Measurements from ENCODE around the gene THRB. TPM values are rescaled to one million over a fixed set of nuclear protein-coding genes. Genes with fewer than 3 reads are reported as not detected.

THRB gene
- polyA plus RNA-seq, 2 of the 4 experiments (the other 2 are of a cell fraction): 2.0 to 2.3 TPM

- Histone ChIP-seq H3K27ac (peak overlapping the region in 1 of 2 experiments; percentile 37; a peak in 3 of 6 replicates), H3K9me3 (no peaks in the 10 kb centered on the region), H3K4me2 (no peak overlapping the region), H3K4me3 (no peak overlapping the region), H3K4me1 (peaks cover 32% of the 10 kb centered on the region)
- TF ChIP-seq CHD4 (IDR thresholded peaks at IDR 0.05; ENCODE audit: borderline replicate concordance): no peak
- no peak for TF ChIP-seq CBX2 (IDR thresholded peaks at IDR 0.05; ENCODE audit: borderline replicate concordance, low read depth)
- no peak for TF ChIP-seq RFX5 (IDR thresholded peaks at IDR 0.05)
- no peak for TF ChIP-seq CTCF (IDR thresholded peaks at IDR 0.05)
- no peak for ATAC-seq
- CTCF ChIA-PET: no interaction called here
- no peak for DNase-seq (ENCODE audit: low read depth in 1 of 2, low spot score in 1 of 2)
- 50% methylated on average over 2 of the region's 2 CpGs for WGBS (ENCODE audit: missing lambda C conversion rate)
- no peak for FAIRE-seq
- POLR2A ChIA-PET: no interaction called here
Measured at GRCh38 chr3:24367664-24368264, 126.9 kb downstream of the THRB start.

DNA sequence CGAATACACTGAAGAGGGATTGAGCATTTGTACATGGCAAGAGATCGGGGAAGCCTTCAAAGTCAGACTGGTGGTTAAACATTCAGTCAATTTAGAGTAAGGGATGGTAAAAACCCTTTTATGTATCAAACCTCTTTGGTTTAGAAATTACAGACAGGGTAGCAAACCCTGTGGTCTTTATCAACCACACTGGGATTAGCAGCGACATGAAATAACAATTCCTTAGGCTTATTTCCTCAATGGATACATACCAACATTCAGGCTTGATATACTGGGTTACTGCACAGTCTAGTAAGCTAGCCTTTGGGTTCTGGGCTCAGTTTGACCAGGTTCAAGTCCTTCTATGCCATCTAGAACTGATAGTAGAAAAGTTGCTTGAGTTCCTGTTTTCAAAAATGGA is 127.4 kb downstream of the THRB start:
- ATAC-seq: no peak
- peak overlapping the region; percentile 6 to 37; a peak in 4 of 6 replicates for H3K27ac ChIP-seq

DNA sequence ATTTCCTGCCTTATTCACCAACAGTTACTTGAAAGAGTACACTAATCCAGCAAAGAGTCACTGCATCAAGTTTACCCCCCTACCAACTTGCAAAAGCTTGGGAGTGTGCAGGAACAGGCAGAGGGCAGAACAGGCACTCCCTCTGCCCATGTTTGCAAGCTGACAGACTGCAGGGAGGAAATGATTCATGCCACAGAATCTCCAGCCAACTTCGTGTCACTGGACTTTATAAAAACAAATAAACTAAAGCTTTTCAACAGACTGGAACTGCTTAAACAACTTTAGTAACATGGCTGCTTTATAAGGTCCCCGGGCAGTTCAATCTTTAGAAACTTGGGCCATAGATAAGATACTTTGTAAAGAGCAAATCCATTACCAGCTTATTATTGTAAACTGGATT is 129.5 kb downstream of the THRB start:
- DNase-seq (ENCODE audit: low read depth in 1 of 2, low spot score in 1 of 2) (peak; percentile 29 to 84), ATAC-seq (peak; percentile 99), FAIRE-seq (peak; percentile 51)
- Histone ChIP-seq H3K9me3 (no peaks in the 10 kb centered on the region), H3K4me3 (no peak overlapping the region), H3K4me1 (peaks cover 35% of the 10 kb centered on the region), H3K4me2 (peak overlapping the region; percentile 81), H3K27ac (peak overlapping the region; percentile 48 to 70; a peak in 5 of 6 replicates)
- CTCF ChIA-PET: interaction anchor here (0.9 to 3.1 kb wide), 4 partner anchors 9 to 131 kb away, joined by 3 to 13 read pairs (median 6); partner anchors contain the start of gene THRB
- WGBS (ENCODE audit: missing lambda C conversion rate): 0% methylated on average over 2 of the region's 2 CpGs
- POLR2A ChIA-PET: interaction anchor here (1.1 kb wide), 1 partner anchor 448 kb away, joined by 5 read pairs; the partner anchor contains the start of genes NKIRAS1 and RPL15
- TF ChIP-seq MAFK (IDR thresholded peaks at IDR 0.05; ENCODE audit: partially characterized antibody) (no peak), JUNB (IDR thresholded peaks at IDR 0.05) (peak; percentile 73), TFCP2L1 (CRISPR knock-in tag; IDR thresholded peaks at IDR 0.05) (no peak), HEYL (CRISPR knock-in tag; IDR thresholded peaks at IDR 0.05) (no peak), JUN (IDR thresholded peaks at IDR 0.05) (peak in 1 of 2 experiments; percentile 55; a peak in 1 of 5 replicates), RFX5 (IDR thresholded peaks at IDR 0.05) (no peak), PHF8 (IDR thresholded peaks at IDR 0.05; ENCODE audit: borderline replicate concordance, low read depth) (no peak), CTCF (IDR thresholded peaks at IDR 0.05) (peak; percentile 22; the same call in 1 of the 3 replicates), CEBPB (IDR thresholded peaks at IDR 0.05) (peak in 1 of 2 experiments; percentile 59; a peak in 1 of 4 replicates), FOSB (CRISPR knock-in tag; IDR thresholded peaks at IDR 0.05) (no peak), FOXS1 (CRISPR knock-in tag; IDR thresholded peaks at IDR 0.05) (no peak), BHLHE40 (IDR thresholded peaks at IDR 0.05; ENCODE audit: low read depth, low read length) (no peak)
- TF ChIP-seq, protein P1, sequence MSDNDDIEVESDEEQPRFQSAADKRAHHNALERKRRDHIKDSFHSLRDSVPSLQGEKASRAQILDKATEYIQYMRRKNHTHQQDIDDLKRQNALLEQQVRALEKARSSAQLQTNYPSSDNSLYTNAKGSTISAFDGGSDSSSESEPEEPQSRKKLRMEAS (IDR thresholded peaks at IDR 0.05): peak; percentile 72
- TF ChIP-seq, protein P2, sequence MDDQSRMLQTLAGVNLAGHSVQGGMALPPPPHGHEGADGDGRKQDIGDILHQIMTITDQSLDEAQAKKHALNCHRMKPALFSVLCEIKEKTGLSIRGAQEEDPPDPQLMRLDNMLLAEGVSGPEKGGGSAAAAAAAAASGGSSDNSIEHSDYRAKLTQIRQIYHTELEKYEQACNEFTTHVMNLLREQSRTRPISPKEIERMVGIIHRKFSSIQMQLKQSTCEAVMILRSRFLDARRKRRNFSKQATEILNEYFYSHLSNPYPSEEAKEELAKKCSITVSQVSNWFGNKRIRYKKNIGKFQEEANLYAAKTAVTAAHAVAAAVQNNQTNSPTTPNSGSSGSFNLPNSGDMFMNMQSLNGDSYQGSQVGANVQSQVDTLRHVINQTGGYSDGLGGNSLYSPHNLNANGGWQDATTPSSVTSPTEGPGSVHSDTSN (IDR thresholded peaks at IDR 0.05): peak; percentile 20; the same call in 1 of the 2 replicates

More for the DNA sequence above, 127.4 kb downstream of the THRB start:
- no peak for TF ChIP-seq RCOR1 (IDR thresholded peaks at IDR 0.05; ENCODE audit: low read depth, low read length)
- TF ChIP-seq, protein P3, sequence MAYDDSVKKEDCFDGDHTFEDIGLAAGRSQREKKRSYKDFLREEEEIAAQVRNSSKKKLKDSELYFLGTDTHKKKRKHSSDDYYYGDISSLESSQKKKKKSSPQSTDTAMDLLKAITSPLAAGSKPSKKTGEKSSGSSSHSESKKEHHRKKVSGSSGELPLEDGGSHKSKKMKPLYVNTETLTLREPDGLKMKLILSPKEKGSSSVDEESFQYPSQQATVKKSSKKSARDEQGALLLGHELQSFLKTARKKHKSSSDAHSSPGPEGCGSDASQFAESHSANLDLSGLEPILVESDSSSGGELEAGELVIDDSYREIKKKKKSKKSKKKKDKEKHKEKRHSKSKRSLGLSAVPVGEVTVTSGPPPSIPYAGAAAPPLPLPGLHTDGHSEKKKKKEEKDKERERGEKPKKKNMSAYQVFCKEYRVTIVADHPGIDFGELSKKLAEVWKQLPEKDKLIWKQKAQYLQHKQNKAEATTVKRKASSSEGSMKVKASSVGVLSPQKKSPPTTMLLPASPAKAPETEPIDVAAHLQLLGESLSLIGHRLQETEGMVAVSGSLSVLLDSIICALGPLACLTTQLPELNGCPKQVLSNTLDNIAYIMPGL (CRISPR knock-in tag; IDR thresholded peaks at IDR 0.05; ENCODE audit: borderline replicate concordance): no peak
- no peak for TF ChIP-seq RNF2 (IDR thresholded peaks at IDR 0.05; ENCODE audit: borderline replicate concordance, low read depth)
- TF ChIP-seq ZFP36 (IDR thresholded peaks at IDR 0.05; ENCODE audit: borderline replicate concordance, partially characterized antibody): no peak
- TF ChIP-seq MAZ (IDR thresholded peaks at IDR 0.05; ENCODE audit: borderline replicate concordance, low read depth, low read length): no peak
- no peak for TF ChIP-seq ZC3H11A (IDR thresholded peaks at IDR 0.05)
- no peak for TF ChIP-seq RFX5 (IDR thresholded peaks at IDR 0.05)
- no peak for TF ChIP-seq NR3C1 (IDR thresholded peaks at IDR 0.05)
- TF ChIP-seq, protein P4, sequence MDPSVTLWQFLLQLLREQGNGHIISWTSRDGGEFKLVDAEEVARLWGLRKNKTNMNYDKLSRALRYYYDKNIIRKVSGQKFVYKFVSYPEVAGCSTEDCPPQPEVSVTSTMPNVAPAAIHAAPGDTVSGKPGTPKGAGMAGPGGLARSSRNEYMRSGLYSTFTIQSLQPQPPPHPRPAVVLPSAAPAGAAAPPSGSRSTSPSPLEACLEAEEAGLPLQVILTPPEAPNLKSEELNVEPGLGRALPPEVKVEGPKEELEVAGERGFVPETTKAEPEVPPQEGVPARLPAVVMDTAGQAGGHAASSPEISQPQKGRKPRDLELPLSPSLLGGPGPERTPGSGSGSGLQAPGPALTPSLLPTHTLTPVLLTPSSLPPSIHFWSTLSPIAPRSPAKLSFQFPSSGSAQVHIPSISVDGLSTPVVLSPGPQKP (IDR thresholded peaks at IDR 0.05; ENCODE audit: low read depth, low read length): no peak
- TF ChIP-seq ESRRA (IDR thresholded peaks at IDR 0.05; ENCODE audit: borderline replicate concordance, low read length): no peak
- no peak for TF ChIP-seq NPAS2 (CRISPR knock-in tag; IDR thresholded peaks at IDR 0.05; ENCODE audit: borderline replicate concordance)
- TF ChIP-seq JUN (IDR thresholded peaks at IDR 0.05): no peak
- TF ChIP-seq HOXA7 (CRISPR knock-in tag; IDR thresholded peaks at IDR 0.05): no peak
- no peak for TF ChIP-seq ZNF302 (CRISPR knock-in tag; IDR thresholded peaks at IDR 0.05)
- TF ChIP-seq CBX2 (IDR thresholded peaks at IDR 0.05; ENCODE audit: borderline replicate concordance, low read depth): no peak
- no peak for TF ChIP-seq RAD21 (conservative IDR thresholded peaks at IDR 0.05 in 1 of 2, IDR thresholded peaks at IDR 0.05 in 1 of 2)
- no peak for TF ChIP-seq TP53 (CRISPR knock-in tag; IDR thresholded peaks at IDR 0.05)
- Histone ChIP-seq H3K4me1 (peaks cover 35% of the 10 kb centered on the region), H3K9me3 (no peaks in the 10 kb centered on the region), H3K4me2 (no peak overlapping the region), H3K4me3 (no peak overlapping the region)
- FAIRE-seq (no peak), DNase-seq (ENCODE audit: low read depth in 1 of 2, low spot score in 1 of 2) (no peak)
- CTCF ChIA-PET: no interaction called here
- 92% methylated on average over 3 of the region's 3 CpGs for WGBS (ENCODE audit: missing lambda C conversion rate)
- POLR2A ChIA-PET: no interaction called here
